Stimulated activated CD8-positive, alpha-beta memory T cell treated with anti-CD3 and anti-CD28 coated beads, Interleukin-4, amount 100 ng/mL, for 4 hours (primary cell): ENCODE data around the gene CFAP92.
"Not testable (repeated sequence)": the region's sequence is repeated elsewhere in the genome, so short reads cannot be mapped to it uniquely, and the experiment has no call there.

Experiments used
- DNase-seq, 2 donors: peaks; one replicate each; pipeline ENCODE4 v3.0.0-alpha.2; 2020; ENCODE audit warnings: low read depth in 2 of 2, low spot score in 1 of 2

The CFAP92 gene

GRCh38 chr3:128906804-128907525 lies 86.9 kb downstream of the CFAP92 start:
- no peak for DNase-seq

DNA sequence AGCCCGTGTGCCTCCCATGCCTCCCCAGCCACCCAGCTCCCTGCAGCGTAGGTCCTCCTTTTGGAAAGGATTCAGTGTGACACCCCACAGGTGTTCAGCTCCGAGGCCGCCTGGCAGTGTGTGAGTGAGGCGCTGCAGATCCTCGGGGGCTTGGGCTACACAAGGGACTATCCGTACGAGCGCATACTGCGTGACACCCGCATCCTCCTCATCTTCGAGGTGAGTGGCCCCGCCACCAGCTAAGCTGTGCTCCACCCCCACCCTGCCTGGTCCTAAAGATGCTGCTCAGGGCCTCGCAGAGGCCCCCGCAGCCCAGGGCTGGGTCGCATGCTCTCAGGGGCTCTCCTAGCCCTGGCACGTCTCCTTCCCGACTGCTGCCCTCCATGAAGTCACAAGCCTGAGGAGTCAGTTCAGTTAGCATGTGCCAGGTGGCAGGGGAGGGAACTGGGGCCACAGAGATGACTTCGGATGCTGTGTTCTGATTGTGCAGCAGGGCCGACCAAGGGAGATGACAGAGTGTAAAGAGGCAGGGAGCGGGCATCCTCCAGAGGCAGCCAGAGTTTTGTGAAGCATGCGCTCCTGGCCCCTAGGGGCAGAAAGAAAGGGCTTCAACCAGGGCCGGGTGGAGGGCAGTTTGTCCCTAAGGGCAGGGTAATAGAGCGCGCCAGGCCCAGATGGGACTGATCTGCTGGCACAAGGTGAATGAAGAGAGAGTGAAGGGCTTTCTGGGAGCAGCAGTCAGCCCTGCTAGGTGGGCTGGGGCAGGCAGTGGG lies 87.7 kb downstream of the CFAP92 start:
- DNase-seq = no peak

DNA sequence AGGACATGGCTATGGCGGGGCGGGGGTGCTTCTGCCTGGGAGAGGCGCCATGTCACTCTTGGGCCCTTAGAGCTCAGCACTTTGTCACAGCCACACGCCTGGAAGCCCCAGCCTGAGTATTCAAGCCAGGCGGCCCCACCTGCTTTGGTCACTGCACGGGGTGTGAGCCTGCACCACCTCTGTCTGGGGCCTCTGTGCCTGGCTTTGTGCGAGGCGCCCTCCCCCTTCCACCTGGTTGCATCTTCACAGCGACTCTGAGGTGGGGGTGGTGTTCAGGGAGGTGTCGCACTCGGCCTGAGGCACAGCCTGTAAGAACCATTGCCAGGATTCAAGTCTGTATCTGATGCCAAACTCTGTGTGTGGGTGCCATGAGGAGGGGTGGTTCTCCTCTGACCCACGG lies 90.4 kb downstream of the CFAP92 start:
- no peak for DNase-seq

DNA sequence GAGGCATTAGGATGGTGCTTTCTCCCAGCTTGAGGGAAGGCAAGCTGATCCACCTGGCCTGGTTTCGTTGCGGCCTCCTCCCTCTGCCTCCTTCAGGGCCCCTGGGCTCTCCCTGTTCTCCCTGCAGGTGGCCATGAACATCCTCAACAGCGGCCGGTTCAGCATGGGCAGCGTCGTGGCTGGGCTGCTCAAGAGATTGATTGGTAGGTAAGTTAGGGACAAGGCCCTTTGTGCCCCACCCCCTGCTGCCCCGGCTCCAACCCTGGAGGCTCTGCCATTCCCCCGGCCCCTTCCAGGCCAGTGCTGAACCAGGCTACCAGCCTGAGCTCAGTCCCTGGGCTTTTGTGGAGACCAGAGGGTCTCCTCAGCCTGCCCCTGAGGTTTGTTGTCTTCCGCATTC lies 91.5 kb downstream of the CFAP92 start:
- DNase-seq = no peak

DNA sequence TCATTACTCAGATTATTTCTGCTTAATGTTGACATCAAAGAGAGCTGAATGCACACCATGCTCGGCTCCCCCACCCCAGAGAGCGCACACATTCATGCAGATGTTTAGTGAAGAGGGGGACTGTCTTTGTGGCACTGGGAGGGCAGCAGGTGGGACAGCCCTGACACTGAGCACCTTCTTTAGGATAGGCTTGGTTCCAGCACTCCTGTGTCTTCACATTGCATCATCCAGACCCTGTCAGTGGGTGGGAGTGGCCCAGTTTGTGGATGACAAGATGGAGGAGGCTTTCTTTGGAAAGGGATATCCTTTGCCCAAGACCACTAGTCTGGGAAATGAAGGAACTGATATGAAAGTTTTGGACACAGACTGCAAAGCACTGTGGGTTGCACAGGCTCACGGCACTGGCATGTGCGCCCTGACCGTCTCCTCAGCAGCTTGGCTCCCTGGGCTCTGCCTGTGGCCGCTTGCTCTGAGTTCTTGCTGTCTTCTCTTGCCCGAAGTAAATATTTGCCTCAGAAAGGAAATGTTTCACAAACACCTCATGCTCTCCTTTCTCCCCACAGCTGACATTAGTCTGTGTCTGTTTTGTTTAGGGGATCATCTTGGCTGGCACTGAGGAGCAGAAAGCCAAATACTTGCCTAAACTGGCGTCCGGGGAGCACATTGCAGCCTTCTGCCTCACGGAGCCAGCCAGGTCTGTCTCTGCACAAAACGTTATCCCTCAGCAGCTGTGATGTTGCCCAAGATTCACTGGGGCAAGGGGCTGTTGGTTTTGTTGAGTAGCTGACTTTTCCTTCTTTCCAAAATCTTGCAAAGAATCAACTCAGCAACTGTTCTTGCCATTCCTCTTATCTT lies 97.8 kb downstream of the CFAP92 start:
- no peak for DNase-seq

DNA sequence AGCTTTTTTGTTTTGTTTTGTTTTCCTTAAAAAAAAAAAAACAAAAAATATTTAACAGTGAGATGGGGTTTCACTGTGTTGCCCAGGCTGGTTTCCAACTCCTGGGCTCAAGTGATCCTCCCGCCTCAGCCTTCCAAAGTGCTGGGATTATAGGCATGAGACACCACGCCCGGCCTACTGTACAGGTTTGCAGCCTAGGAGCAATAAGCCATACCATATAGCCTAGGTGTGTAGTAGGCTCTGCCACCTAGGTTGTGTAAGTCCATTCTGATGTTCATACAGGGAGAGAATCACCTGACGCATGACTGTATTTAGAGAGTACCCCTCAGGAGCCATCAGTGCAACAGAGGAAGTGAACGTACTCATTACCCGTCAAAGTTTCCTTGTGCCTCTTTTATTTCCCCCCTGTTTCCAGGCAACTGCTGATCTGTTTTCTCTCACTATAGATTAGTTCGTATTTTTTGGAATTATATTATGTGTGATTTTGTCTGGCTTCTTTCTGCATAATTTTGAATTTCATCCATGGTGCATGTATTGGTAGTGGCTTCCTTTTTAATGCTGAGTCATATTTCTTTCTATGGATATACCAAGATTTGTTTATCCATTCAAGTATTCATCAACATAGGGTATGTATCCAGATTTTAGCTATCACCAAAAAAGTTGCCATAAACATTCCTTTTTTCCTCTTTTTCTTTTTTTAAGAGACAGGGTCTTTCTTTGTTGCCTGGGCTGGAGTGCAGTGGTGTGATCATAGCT lies 104.6 kb downstream of the CFAP92 start:
- DNase-seq = no peak

DNA sequence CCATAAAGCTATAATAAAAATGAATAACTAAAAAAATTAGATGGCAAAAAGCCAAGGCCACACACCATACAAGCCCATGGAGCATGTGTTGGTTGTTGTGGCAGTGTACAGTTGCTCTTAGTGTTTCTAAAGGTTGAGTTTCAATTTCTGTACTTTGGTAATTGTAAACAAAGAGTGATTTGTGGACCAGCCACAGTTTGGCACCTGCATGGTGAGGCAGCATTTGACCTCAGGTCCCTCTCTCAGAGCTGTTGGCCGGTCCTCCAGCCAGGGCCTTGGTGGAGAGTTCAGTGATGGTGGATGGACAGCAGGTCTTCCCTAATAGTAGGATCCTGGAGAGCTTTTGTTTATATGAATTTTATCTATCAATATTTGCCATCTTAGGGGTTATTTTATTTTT lies 108.9 kb downstream of the CFAP92 start:
- DNase-seq = no peak

DNA sequence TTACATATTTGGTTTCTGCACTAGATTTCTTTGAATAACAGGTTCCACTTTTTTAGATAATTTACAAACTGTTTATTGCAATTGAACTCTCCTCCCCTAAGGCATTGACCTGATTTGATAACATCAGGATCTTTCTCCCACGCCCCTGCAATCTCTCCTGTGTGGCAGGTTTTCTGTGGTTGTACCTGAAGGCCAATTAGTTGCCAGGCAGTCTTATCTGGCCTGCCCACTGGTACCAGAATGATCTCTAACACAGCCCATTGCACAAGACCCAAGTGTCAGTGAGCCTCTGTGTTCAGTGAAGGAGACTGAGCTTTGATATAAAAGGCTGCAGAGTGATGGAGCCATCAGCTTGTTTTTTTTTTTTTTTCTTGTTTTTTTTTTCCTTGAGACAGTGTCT lies 111.2 kb downstream of the CFAP92 start:
- DNase-seq = no peak

DNA sequence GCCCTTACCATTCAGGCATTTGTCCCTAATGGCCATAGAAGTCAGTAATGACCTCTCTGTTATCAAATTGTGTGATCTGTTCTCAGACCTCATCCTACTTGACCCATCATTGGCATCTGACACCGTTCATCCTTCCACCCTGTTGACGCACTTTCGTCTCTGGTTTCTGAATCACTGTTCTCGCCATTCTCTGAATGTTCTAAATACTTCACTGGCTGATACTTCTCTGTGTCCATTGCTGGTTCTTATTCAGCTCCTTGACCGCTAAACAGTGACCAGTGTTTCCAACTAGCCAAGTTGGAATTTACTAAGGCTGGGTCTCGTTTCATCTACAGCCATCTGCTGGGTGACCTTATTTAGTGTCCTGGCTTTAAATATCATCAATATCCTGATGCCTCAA lies 112.3 kb downstream of the CFAP92 start:
- DNase-seq = no peak

- not testable (repeated sequence) for DNase-seq
Measured at GRCh38 chr3:128880455-128880854, 113.4 kb downstream of the CFAP92 start.

DNA sequence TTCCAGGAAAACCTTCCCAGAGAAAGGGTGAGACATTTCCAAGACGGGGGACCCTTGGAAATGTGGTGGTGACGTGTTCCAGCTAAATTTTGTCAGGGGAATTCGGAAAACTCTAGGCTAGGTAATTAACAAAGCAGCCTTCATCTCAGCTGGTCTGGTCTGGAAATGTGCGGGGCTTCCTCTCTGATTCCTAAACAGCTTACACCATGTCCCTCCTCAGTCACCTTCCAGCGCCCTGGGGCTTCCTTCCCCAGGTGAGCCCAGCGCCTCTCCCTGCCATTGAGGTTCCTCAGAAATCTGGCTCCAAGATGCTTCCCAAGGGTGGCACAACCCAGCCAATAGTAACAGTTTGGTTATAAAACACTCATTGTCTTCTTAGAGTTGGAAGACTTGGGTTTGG lies 113.9 kb downstream of the CFAP92 start:
- no peak for DNase-seq

DNA sequence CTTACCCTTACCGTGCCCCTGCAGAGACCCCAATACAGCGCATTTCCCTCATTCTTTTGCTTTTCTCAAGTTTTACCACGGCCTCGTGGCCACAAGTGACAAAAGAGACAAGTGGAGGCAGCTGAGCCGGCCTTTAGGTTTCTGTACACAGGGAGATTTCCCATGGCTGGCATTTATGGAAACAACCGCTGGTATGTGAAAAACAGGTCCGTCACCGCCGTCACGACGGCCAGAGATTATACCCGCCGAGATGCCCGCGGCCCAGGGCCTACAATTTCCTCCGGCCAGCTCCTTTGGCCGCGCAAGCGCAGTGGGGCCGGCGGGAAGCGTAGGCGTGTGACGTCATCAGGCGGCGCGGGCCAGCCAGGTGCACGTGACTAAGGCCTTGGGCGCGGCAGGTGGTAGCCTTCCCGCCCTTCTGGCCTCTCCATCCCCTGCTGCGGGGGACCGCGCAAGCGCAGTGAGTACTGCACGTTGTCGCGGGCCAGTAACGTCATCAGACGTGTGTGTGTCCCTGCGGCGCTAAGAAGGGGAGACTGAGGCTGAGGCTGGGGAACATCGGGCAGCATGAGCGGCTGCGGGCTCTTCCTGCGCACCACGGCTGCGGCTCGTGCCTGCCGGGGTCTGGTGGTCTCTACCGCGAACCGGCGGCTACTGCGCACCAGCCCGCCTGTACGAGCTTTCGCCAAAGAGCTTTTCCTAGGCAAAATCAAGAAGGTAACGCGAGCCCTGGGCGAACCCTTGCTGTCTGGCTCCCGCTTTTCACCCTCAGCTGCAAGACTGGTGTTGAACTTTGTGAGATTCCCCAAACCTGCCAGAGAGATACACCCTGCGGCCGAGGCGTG lies 114.5 kb downstream of the CFAP92 start, which contains the start of gene ACAD9:
Gene ACAD9 (plus strand): TSS at position 496 of the 845 bp plus-strand sequence. CDS start 72 bp downstream, at position 568.
- DNase-seq = peak; percentile 94

DNA sequence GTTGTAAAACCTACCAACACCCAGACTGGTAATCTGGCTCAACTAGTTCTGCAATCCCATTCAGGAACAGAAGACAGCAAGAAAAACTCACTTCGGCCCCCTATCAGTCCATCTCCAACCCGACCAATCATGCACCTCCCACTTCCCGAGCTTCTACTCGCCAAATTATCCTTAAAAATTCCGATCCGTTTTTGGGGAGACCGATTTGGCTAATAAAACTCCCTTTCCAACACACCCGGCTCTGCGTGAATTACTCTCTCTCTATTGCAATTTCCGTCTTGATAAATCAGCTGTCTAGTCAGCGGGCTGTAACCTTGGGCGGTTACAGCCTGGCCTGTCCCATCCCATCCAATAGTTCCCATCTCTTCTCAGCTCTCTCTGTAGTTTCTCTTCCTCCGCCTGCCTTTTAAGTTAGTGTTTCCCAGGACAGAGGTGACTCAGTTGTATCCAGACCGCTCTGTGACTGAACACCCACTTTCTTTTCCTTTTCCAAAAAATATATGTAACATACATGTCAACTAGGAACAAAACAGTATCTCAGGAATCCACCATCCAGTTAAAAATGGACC lies 115.2 kb downstream of the CFAP92 start:
- no peak for DNase-seq

DNA sequence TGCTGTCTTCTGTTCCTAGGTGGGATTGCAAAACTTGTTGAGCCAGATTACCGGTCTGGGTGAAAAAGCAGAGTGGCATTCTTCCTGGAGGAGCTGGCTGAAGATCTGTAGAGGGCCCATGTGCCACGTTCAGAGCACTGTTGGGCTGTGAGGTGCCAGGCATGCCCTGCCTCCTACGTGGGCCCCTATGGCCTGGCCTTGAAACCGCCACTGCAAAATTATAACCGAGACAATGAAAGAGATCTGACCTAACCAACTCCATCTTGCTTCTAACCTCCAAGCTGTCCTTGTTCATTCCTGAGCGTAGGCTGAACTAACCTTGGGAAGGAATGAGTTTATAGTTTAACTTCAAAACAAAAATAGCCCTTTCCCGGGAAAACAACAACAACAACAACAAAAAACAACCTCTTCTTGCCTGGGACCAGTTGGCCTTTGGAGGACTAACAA lies 115.8 kb downstream of the CFAP92 start:
- DNase-seq = no peak

- DNase-seq = peak in 1 of 2 donors; percentile 36
Measured at GRCh38 chr3:128875556-128876120, 118.2 kb downstream of the CFAP92 start.

- no peak for DNase-seq
Measured at GRCh38 chr3:128874481-128875180, 119.2 kb downstream of the CFAP92 start.

- DNase-seq = no peak
Measured at GRCh38 chr3:128873244-128874022, 120.4 kb downstream of the CFAP92 start.

GRCh38 chr3:128872744-128873143 lies 121.1 kb downstream of the CFAP92 start:
- DNase-seq = no peak
